SK-N-MC (cell line): ENCODE results near the gene KIF16B.

Experiments
- DNase-seq: peaks from one replicate; pipeline ENCODE4 v3.0.0-alpha.2; 2011; ENCODE audit warnings: low read depth, low spot score
- H3K27ac ChIP-seq: fragments of 200-600 bp; sonication (generic); 2 replicates; pipeline ENCODE4 v1.5.1; 2016; ENCODE audit warnings: mixed run types
- H3K36me3 ChIP-seq: fragments of 200-600 bp; sonication (generic); 2 replicates; pipeline ENCODE4 v1.6.1; 2017; ENCODE audit warnings: antibody characterized with exemption, low read length, mixed read lengths; ENCODE audit not compliant: insufficient read depth
- H3K4me3 ChIP-seq: fragments of 200-600 bp; sonication (generic); 2 replicates; pipeline ENCODE4 v1.5.1; 2016
- H3K9ac ChIP-seq: fragments of 200-600 bp; sonication (generic); 2 replicates; pipeline ENCODE4 v1.8.0; 2017; ENCODE audit warnings: mixed run types, mixed read lengths; ENCODE audit not compliant: insufficient read length
- H3K9me3 ChIP-seq: fragments of 200-600 bp; sonication (generic); 2 replicates; pipeline ENCODE4 v1.6.1; 2017; ENCODE audit warnings: low read depth, mild to moderate bottlenecking, antibody characterized with exemption, low read length, moderate library complexity, mixed read lengths
- EZH2 ChIP-seq: fragments of 200-600 bp; sonication (generic); IDR thresholded peaks from one replicate; pipeline ENCODE4 v1.6.1; 2017; ENCODE audit warnings: antibody characterized with exemption
- FOXP2 ChIP-seq: optimal IDR thresholded peaks from 2 replicates; pipeline ENCODE3; 2011; ENCODE audit warnings: mild to moderate bottlenecking, moderate library complexity; ENCODE audit not compliant: insufficient read depth; ENCODE audit errors: extremely low read length, control extremely low read depth
- POLR2AphosphoS5 ChIP-seq: IDR thresholded peaks from 2 replicates; pipeline ENCODE4 v1.6.1; 2012; ENCODE audit warnings: mild to moderate bottlenecking, low read depth, low read length, borderline replicate concordance

The KIF16B gene

GRCh38 chr20:16407251-16408067 lies 165.8 kb downstream of the KIF16B start:
- H3K9ac ChIP-seq = no peak overlapping the region
- H3K27ac ChIP-seq = no peak overlapping the region
- H3K4me3 ChIP-seq = no peak overlapping the region
- no peak for TF ChIP-seq POLR2AphosphoS5
- no peak for TF ChIP-seq EZH2
- no peak for TF ChIP-seq FOXP2
- no peaks in the 10 kb centered on the region for H3K36me3 ChIP-seq
- DNase-seq = no peak
- no peaks in the 10 kb centered on the region for H3K9me3 ChIP-seq

GRCh38 chr20:16405254-16405653 lies 168.0 kb downstream of the KIF16B start:
- no peaks in the 10 kb centered on the region for H3K36me3 ChIP-seq
- TF ChIP-seq FOXP2 (no peak), EZH2 (no peak), POLR2AphosphoS5 (no peak)
- H3K27ac ChIP-seq = no peak overlapping the region
- no peak for DNase-seq
- H3K9ac ChIP-seq = no peak overlapping the region
- no peaks in the 10 kb centered on the region; the same call in 1 of the 2 replicates for H3K9me3 ChIP-seq
- no peak overlapping the region for H3K4me3 ChIP-seq

- no peaks in the 10 kb centered on the region for H3K36me3 ChIP-seq
- no peaks in the 10 kb centered on the region; the same call in 1 of the 2 replicates for H3K9me3 ChIP-seq
- H3K4me3 ChIP-seq = no peak overlapping the region
- H3K9ac ChIP-seq = no peak overlapping the region
- no peak for TF ChIP-seq POLR2AphosphoS5
- TF ChIP-seq EZH2 = no peak
- no peak for TF ChIP-seq FOXP2
- no peak overlapping the region for H3K27ac ChIP-seq
- DNase-seq = no peak
These were observed 168.6 kb downstream of the KIF16B start for GRCh38 chr20:16404640-16405039.

- DNase-seq = no peak
- Histone ChIP-seq H3K27ac (no peak overlapping the region), H3K9ac (no peak overlapping the region), H3K4me3 (no peak overlapping the region), H3K9me3 (no peaks in the 10 kb centered on the region; the same call in 1 of the 2 replicates), H3K36me3 (no peaks in the 10 kb centered on the region)
- TF ChIP-seq POLR2AphosphoS5 (no peak), FOXP2 (no peak), EZH2 (no peak)
These were observed 169.1 kb downstream of the KIF16B start for GRCh38 chr20:16404171-16404570.

DNA sequence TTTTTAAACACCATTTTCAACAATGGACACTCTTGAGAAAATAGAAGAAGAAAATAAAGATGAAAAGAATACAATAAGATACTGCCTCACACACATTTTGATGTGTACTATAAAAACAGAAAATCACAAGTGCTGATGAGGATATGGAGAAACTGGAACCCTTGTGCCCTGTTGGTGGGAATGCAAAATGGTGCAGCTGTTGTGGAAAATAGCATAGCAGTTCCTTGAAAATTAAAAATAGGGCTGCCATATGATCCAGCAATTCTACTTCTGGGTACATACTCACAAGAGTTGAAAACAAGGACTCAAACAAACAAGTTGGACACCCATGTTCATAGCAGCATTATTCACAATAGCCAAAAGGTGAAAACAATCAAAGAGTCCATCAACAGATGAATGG lies 173.0 kb downstream of the KIF16B start:
- Histone ChIP-seq H3K36me3 (no peaks in the 10 kb centered on the region), H3K27ac (no peak overlapping the region), H3K9ac (no peak overlapping the region), H3K9me3 (no peaks in the 10 kb centered on the region; the same call in 1 of the 2 replicates), H3K4me3 (no peak overlapping the region)
- TF ChIP-seq FOXP2 = no peak
- no peak for TF ChIP-seq POLR2AphosphoS5
- TF ChIP-seq EZH2 = no peak
- no peak for DNase-seq

GRCh38 chr20:16399801-16400200 lies 173.4 kb downstream of the KIF16B start:
- no peak for DNase-seq
- Histone ChIP-seq H3K9ac (no peak overlapping the region), H3K27ac (no peak overlapping the region), H3K9me3 (no peaks in the 10 kb centered on the region; the same call in 1 of the 2 replicates), H3K4me3 (no peak overlapping the region), H3K36me3 (no peaks in the 10 kb centered on the region)
- TF ChIP-seq POLR2AphosphoS5 (no peak), FOXP2 (no peak), EZH2 (no peak)

DNA sequence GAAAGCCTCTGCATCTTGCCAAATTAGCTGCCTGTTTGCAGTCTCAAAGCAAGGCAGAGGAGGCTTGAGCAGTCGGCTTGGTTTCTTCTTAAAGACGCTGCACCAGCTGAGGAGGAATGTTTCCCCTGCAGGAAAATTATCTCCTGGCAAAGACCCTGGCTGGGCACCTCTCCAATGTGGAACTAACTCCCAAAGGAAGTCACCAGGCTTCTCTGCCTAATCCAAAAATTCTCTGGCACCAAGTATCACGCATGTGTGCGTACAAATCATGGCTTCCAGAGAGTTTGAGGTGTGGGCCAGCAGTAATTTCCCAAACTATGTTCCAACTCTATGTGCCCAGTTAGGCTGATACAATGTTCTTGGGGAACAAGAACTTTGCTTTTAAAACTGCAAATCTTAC lies 176.2 kb downstream of the KIF16B start:
- no peak overlapping the region for H3K9ac ChIP-seq
- H3K9me3 ChIP-seq = no peaks in the 10 kb centered on the region; the same call in 1 of the 2 replicates
- H3K4me3 ChIP-seq = peak overlapping the region; percentile 14; the same call in 1 of the 2 replicates
- peak overlapping the region; percentile 72; the same call in 1 of the 2 replicates for H3K27ac ChIP-seq
- no peak for TF ChIP-seq EZH2
- no peak for TF ChIP-seq POLR2AphosphoS5
- no peak for TF ChIP-seq FOXP2
- DNase-seq = no peak
- H3K36me3 ChIP-seq = no peaks in the 10 kb centered on the region

DNA sequence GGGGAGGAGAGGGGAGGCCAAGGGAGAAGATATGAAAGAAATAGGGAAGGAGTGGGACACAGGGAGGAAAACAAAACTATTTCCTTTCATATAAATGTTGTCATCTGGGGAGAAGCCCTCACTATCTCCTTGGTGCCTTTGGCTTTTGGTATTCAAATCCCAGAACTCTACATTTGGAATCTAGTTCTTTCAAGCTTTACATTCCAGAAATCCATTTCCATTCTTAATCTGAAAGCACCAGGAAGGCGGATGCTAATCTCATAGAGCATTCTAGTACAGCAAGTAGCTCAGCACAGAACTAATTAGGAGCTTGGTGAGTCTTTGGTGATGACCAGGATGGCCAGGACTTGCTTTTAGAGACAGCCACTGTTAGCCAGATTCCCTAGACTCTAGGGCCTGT lies 177.9 kb downstream of the KIF16B start:
- no peaks in the 10 kb centered on the region for H3K36me3 ChIP-seq
- TF ChIP-seq EZH2 = no peak
- TF ChIP-seq FOXP2 = no peak
- no peak for TF ChIP-seq POLR2AphosphoS5
- no peak for DNase-seq

More for the DNA sequence above, 177.9 kb downstream of the KIF16B start:
- no peak overlapping the region for H3K27ac ChIP-seq
- no peaks in the 10 kb centered on the region; the same call in 1 of the 2 replicates for H3K9me3 ChIP-seq
- H3K9ac ChIP-seq = no peak overlapping the region
- no peak overlapping the region for H3K4me3 ChIP-seq
